GM18520 (cell line): Measurements from ENCODE around the gene ADAM29.
"Not testable (repeated sequence)": the region's sequence is repeated elsewhere in the genome, so short reads cannot be mapped to it uniquely, and the experiment has no call there.

Source experiments
- ATAC-seq: cut with Tn5 transposase; IDR thresholded peaks from one replicate; pipeline ENCODE4 v1.9.1; 2021; ENCODE audit not compliant: unreplicated experiment

ADAM29 gene

DNA sequence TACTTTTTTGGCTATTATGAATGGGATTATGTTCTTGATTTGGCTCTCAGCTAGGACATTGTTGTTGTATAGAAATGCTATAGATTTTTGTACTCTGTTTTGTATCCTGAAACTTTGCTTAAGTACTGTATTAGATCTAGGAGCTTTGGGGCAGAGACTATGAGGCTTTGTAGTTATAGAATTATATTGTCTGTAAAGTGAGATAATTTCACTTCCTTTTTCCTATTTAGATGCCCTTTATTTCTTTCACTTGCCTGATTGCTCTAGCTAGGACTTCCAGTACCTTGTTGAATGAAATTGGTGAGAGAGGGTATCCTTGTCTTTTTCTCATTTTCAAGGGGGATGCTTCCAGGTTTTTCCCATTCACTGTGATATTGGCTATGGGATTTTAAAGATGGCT, 28.1 kb downstream of the ADAM29 start:
- ATAC-seq = no peak

DNA sequence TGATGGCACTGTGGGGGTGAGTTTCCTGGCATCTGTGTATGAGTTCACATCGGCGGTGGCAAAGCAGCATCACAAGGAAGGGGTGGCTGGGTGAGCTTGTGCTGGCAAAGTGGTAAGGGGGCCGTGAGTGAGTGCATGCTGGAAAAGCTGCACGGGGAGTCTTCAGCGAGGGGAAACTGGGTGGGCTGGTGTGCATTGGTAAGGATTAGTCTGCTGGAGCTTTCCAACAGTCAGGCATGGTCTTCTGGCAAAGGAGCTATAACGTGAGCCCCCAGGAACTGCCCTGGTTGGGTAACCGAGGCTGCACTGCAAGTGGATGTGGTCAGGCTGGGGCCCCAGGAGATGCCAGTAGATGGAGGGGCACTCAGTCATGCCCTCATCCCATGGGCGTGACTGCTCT, 30.7 kb downstream of the ADAM29 start:
- no peak for ATAC-seq

DNA sequence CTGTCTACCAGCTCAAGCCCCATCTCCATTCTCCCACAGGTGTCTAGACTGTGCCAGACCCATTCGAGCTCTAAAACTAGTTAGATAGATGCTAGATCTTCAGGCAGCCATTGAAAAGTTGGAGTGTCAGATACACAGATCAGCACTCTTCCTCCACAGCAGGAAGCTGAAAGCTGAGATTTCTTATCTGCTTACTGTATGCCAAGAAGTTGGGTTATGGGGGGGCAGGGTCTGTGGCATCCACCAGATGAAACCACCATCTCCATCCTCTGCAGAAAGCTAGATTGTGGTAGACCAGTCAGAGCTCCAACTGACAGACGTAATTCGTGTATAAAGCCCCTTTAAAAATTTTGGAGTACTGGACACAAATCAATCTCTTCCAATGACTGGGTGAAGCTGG, 54.8 kb downstream of the ADAM29 start:
- no peak for ATAC-seq

DNA sequence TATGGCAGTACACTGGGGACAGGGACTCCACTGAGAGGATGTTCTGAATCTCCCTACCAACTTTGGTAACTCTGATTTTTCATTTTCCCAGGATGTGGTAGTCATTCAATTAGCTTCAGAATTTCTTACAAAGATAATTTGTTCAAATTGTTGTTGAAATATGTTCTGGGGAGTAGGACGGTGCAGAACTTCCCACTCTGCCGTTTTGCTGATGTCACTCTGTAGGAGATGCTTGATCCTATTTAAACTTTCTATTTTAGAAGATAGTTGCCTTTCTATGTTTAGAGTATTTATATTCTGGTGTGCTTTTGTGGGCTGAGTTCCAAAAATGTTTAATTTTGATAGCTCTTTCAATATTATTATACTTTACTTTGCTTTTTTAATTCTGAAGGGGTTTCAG, 55.2 kb downstream of the ADAM29 start:
- ATAC-seq = no peak

DNA sequence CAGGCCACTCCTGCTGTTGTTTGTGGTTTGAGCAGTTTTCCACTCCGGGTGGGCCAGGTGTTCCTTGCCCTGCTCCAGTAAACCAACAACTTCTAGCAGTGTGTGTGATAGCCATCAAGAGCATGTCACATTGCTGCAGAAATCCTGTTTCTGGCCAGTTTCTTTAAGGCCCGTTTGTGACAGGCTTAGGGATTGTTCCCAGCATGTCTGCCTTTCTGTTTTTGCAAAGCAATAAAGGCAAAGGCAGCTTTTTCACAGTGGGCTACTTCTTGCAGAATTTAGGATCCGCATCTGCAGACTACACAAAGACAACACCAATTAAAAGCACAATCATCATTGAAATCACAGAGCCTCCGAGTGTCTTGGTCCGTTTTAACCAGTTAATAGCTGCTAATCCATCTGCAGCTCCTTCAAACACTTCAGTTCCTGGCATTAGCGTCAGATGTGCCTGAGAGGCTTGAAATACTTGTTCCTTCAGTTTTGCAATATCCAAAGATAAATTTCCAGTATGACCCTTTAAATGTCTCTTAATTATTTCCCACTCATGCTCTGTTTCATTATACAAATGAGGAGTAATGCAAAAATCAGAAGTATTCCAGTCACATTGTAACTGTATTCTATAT, 65.1 kb downstream of the ADAM29 start:
- ATAC-seq = no peak

DNA sequence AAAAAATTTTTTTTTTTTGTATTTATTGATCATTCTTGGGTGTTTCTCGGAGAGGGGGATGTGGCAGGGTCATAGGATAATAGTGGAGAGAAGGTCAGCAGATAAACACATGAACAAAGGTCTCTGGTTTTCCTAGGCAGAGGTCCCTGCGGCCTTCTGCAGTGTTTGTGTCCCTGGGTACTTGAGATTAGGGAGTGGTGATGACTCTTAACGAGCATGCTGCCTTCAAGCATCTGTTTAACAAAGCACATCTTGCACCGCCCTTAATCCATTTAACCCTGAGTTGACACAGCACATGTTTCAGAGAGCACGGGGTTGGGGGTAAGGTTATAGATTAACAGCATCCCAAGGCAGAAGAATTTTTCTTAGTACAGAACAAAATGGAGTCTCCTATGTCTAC, 65.7 kb downstream of the ADAM29 start:
- ATAC-seq = not testable (repeated sequence)

DNA sequence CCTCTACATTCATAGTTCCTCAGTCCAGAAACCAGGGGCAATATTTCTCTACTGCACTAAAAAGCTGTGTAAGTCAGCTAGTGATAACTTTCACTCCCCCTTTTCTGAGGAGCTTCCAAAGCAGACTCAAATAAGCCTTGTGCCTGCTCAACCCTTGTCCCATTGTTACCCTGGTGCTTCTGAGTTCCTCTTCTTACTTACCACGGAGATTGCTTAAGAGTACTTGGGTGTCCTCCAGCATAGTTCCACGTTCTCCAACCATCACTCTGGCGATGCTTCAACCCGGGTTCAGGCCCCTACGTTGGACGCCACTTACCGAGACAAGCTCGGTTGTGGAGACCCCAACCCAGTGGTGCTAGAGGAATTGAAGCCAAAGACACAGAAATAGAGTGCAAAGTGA, 71.6 kb downstream of the ADAM29 start:
- ATAC-seq = no peak

DNA sequence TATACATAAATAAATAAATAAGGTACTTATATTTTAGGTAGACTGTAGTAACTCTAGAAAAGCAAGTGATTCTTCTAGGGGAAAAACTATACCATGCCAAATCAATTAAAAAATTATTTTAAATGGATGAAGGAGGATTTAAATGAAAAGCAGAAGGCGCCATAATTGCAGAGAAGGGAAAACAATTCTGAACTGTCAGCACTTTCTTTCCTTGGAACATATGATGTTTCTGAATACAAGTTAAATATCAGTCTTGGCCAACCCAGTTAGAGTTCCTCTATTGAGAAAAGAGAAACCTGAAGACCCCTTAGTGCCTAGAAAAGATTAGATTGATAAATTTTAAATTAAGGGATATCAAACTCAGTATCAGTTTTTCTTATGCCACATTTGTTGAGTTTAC, 75.8 kb downstream of the ADAM29 start:
- ATAC-seq = no peak

DNA sequence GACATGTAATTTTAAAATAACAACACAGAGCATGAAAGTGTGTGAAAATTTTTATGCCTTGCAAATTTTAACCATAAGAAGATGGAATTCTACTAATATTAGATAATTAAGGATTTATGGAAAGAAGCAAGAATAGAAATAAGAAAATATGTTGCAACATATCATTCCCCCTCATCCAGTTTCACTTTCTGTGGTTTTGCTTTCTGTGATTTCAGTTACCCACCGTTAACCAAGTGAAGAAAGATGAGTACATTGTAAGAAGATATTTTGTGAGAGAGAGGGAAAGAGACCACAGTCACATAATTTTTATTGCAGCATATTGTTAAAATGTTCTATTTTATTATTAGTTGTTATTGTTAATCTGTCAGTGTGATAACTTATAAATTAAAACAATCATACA, 77.9 kb downstream of the ADAM29 start:
- ATAC-seq = no peak

DNA sequence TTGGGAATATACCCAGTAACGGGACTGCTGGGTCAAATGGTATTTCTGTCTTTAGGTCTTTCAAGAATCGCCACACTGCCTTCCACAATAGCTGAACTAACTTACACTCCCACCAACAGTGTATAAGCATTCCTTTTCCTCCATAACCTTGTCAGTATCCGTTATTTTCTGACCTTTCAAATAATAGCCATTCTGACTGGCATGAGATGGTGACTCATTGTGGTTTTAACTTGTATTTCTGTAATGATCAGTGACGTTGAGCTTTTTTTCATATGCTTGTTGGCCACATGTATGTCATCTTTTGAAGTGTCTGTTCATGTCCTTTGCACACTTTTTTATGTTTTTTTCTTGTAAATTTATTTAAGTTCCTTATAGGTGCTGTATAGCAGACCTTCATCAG, 81.2 kb downstream of the ADAM29 start:
- ATAC-seq = no peak

DNA sequence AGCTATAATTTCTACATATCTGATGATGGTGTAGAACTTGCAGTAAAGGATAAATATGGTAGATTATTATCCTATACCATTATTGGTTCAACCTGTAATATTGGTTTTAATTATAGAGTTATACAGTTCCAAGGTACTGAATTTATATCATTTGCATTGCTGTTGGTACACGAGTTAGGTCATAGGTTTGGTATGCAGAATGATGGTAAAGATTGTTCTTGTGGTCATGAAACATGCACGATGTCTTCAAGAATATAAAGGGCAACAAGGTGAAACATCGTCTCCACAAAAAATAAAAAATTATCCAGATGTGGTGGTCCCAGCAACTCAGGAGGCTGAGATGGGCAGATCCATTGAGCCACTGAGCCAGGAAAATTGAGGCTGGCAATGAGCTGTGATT, 99.6 kb downstream of the ADAM29 start:
- ATAC-seq = no peak

DNA sequence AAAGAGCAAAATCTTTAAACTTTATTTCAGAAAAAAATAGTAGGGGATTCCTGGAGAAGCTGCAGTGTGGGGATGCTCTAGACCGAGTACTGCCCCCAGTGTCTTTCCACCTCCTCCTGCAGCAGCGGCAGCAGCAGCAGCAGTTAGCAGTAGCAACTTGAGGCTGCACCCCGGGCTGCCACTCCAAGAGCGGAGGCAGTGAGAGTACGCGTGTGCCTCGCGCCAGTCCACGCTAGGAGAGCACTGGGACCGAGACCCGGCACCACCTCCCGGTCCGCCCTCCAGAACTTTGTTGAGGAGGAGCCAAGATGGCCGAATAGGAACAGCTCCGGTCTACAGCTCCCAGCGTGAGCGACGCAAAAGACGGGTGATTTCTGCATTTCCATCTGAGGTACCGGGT, 101.3 kb downstream of the ADAM29 start:
- ATAC-seq = not testable (repeated sequence)
